HG03103 (cell line): ENCODE measurements around the gene RSAD2.

Source experiments
- ATAC-seq: cut with Tn5 transposase; IDR thresholded peaks from one replicate; pipeline ENCODE4 v1.9.1; 2021; ENCODE audit warnings: low read depth; ENCODE audit not compliant: unreplicated experiment

Gene RSAD2

GRCh38 chr2:6941299-6942046, 63.9 kb downstream of the RSAD2 start:
- ATAC-seq = no peak

- ATAC-seq = no peak
Measured at GRCh38 chr2:6942848-6943247, 65.3 kb downstream of the RSAD2 start.

GRCh38 chr2:6943523-6943922, 65.9 kb downstream of the RSAD2 start:
- ATAC-seq = no peak

- ATAC-seq = no peak
Measured at GRCh38 chr2:6943971-6944370, 66.4 kb downstream of the RSAD2 start.

- ATAC-seq = no peak
Measured at GRCh38 chr2:6944555-6944954, 67.0 kb downstream of the RSAD2 start.

GRCh38 chr2:6945087-6945813, 67.7 kb downstream of the RSAD2 start:
- ATAC-seq = peak; percentile 97

- ATAC-seq = no peak
Measured at GRCh38 chr2:6945821-6946220, 68.2 kb downstream of the RSAD2 start.

- ATAC-seq = no peak
Measured at GRCh38 chr2:6946722-6947121, 69.1 kb downstream of the RSAD2 start.
